Measurements from ENCODE around the gene TBL3. TPM values are rescaled to one million over a fixed set of nuclear protein-coding genes. Genes with fewer than 3 reads are reported as not detected.

The TBL3 gene
- polyA plus RNA-seq, 2 of the 4 experiments (the other 2 are of a cell fraction), result 21.9 to 42.8 TPM

DNA sequence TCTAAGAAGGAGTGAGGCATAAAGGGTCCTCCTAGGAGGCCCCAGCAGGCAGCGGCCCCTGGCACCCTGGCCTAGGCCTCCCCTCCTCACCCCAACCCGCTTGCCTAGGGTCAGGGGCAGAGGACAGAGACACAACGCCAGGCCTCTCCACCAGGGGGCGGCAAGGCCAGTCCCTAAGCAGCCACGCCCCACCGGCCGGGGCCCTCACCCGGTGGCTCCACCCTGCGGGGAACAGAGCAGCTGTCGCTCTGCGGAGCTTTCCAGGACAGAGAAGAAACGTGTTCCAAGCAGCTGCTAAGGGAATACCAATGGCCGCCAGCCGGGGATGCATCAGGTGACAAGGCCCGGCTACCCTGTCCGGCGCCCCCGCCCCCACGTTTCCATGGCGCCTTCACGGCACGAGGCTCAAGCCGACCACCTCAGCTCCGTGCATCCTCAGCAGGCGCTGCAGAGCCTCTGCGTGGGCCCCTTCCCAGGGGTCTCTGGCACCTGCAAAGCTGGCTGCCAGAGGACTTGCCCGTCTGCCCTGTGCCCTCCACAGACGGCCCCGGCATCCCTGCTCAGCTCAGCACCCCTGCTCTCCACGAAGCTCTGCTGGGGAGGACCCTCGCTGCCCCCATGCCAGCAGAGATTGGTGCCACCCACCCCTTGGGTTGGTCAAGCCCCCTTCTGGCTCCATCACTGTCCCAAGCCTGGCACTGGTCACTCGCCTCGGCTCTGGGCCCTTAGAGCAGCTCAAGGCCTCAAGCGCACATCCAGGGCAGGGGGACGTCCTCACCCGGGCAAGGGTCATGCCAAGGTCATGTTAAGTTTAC is 32.2 kb downstream of the TBL3 start:
- TF ChIP-seq FOXS1 (CRISPR knock-in tag; IDR thresholded peaks at IDR 0.05), result no peak
- peak; percentile 52 to 64 for TF ChIP-seq RAD21 (conservative IDR thresholded peaks at IDR 0.05 in 1 of 2, IDR thresholded peaks at IDR 0.05 in 1 of 2)
- TF ChIP-seq EHF (CRISPR knock-in tag; IDR thresholded peaks at IDR 0.05), result no peak
- TF ChIP-seq, protein P1, sequence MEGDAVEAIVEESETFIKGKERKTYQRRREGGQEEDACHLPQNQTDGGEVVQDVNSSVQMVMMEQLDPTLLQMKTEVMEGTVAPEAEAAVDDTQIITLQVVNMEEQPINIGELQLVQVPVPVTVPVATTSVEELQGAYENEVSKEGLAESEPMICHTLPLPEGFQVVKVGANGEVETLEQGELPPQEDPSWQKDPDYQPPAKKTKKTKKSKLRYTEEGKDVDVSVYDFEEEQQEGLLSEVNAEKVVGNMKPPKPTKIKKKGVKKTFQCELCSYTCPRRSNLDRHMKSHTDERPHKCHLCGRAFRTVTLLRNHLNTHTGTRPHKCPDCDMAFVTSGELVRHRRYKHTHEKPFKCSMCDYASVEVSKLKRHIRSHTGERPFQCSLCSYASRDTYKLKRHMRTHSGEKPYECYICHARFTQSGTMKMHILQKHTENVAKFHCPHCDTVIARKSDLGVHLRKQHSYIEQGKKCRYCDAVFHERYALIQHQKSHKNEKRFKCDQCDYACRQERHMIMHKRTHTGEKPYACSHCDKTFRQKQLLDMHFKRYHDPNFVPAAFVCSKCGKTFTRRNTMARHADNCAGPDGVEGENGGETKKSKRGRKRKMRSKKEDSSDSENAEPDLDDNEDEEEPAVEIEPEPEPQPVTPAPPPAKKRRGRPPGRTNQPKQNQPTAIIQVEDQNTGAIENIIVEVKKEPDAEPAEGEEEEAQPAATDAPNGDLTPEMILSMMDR (IDR thresholded peaks at IDR 0.05), result peak; percentile 87
- TF ChIP-seq SREBF2 (IDR thresholded peaks at IDR 0.05), result no peak
- peak in 1 of 2 experiments; percentile 47; a peak in 1 of 5 replicates for TF ChIP-seq JUN (IDR thresholded peaks at IDR 0.05)
- TF ChIP-seq, protein P2, sequence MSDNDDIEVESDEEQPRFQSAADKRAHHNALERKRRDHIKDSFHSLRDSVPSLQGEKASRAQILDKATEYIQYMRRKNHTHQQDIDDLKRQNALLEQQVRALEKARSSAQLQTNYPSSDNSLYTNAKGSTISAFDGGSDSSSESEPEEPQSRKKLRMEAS (IDR thresholded peaks at IDR 0.05), result peak; percentile 77
- no peak for TF ChIP-seq ZFP36 (IDR thresholded peaks at IDR 0.05; ENCODE audit: borderline replicate concordance, partially characterized antibody)
- TF ChIP-seq KDM1A (IDR thresholded peaks at IDR 0.05; ENCODE audit: low read depth), result no peak
- no peak for TF ChIP-seq RCOR1 (IDR thresholded peaks at IDR 0.05; ENCODE audit: low read depth, low read length)
- no peak for TF ChIP-seq MAFK (IDR thresholded peaks at IDR 0.05; ENCODE audit: partially characterized antibody)
- TF ChIP-seq, protein P3, sequence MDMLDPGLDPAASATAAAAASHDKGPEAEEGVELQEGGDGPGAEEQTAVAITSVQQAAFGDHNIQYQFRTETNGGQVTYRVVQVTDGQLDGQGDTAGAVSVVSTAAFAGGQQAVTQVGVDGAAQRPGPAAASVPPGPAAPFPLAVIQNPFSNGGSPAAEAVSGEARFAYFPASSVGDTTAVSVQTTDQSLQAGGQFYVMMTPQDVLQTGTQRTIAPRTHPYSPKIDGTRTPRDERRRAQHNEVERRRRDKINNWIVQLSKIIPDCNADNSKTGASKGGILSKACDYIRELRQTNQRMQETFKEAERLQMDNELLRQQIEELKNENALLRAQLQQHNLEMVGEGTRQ (IDR thresholded peaks at IDR 0.05), result peak; percentile 65
- peak; percentile 81 for TF ChIP-seq MYC (IDR thresholded peaks at IDR 0.05; ENCODE audit: borderline replicate concordance, low read length)
- no peak for TF ChIP-seq ZC3H11A (IDR thresholded peaks at IDR 0.05)
- TF ChIP-seq, protein P4, sequence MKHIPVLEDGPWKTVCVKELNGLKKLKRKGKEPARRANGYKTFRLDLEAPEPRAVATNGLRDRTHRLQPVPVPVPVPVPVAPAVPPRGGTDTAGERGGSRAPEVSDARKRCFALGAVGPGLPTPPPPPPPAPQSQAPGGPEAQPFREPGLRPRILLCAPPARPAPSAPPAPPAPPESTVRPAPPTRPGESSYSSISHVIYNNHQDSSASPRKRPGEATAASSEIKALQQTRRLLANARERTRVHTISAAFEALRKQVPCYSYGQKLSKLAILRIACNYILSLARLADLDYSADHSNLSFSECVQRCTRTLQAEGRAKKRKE (CRISPR knock-in tag; IDR thresholded peaks at IDR 0.05; ENCODE audit: low read depth), result 0 out of 2 replicates have a peak, but pooled peaks have one; percentile 39
- TF ChIP-seq, protein P5, sequence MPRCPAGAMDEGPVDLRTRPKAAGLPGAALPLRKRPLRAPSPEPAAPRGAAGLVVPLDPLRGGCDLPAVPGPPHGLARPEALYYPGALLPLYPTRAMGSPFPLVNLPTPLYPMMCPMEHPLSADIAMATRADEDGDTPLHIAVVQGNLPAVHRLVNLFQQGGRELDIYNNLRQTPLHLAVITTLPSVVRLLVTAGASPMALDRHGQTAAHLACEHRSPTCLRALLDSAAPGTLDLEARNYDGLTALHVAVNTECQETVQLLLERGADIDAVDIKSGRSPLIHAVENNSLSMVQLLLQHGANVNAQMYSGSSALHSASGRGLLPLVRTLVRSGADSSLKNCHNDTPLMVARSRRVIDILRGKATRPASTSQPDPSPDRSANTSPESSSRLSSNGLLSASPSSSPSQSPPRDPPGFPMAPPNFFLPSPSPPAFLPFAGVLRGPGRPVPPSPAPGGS (IDR thresholded peaks at IDR 0.05), result no peak
- TF ChIP-seq SMC3 (IDR thresholded peaks at IDR 0.05), result peak; percentile 80
- ATAC-seq (peak; percentile 77 to 90), FAIRE-seq (no peak), DNase-seq (ENCODE audit: low read depth in 1 of 2, low spot score in 1 of 2) (peak; percentile 87 to 95)
- peaks cover 49% of the 10 kb centered on the region for H3K4me1 ChIP-seq
- POLR2A ChIA-PET, result interaction anchor here (1.0 to 1.7 kb wide), 3 partner anchors 33 to 151 kb away, joined by 4 to 11 read pairs (median 11); partner anchors contain the start of genes RPS2, TBL3 and TRAF7
- CTCF ChIA-PET, result interaction anchor here (0.5 to 11.3 kb wide), 50 partner anchors 9 to 229 kb away, joined by 3 to 196 read pairs (median 6); partner anchors contain the start of genes GFER, NOXO1, NPW and NTHL1
- WGBS (ENCODE audit: missing lambda C conversion rate), result 30% methylated on average over 28 of the region's 36 CpGs
- H3K27ac ChIP-seq, result peak overlapping the region; percentile 56 to 71
- H3K4me3 ChIP-seq, result no peak overlapping the region
- H3K4me2 ChIP-seq, result peak overlapping the region; percentile 78
- H3K9me3 ChIP-seq, result no peaks in the 10 kb centered on the region

DNA sequence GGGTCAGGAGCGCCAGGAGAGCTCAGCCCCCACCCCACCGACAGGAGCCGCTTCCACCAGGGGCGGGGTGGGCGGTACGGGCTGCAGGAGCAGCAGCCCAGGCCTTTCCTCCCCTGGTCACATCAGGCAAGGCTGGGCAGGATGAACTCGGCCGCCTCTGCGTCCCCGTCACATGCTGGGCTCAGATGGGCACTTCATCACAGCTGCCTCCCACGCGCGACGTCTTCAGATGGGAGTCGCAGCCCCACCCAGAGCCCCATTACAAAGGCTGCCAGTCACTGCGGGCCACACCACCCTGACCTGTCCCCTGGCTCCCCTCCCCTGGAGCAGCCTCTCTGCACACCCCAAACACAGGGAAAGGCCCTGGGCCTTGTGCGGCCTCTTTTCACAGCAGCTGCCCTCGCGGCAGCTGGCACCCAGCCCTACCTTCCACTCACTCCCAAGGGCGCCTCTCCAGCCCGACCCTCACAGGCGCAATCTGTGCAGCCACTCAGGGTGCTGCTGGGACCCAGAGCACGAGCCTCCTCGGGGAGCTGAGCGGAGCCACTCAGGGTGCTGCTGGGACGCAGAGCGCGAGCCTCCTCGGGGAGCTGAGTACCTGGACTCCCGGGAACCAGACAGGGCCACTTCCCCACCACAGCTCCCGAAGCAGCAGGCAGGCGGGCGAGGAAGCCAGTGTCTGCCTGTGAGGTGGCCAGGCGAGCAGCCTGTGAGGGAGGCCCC is 33.1 kb downstream of the TBL3 start:
- no peak for ATAC-seq
- H3K4me1 ChIP-seq, result peaks cover 49% of the 10 kb centered on the region
- CTCF ChIA-PET, result interaction anchor here (0.9 to 11.3 kb wide), 29 partner anchors 8 to 228 kb away, joined by 3 to 196 read pairs (median 7); partner anchors contain the start of genes GFER, NOXO1, PKD1 and RAB26

More for the DNA sequence above, 33.1 kb downstream of the TBL3 start:
- peak overlapping the region; percentile 78; the same call in 1 of the 3 replicates for H3K4me2 ChIP-seq
- POLR2A ChIA-PET, result interaction anchor here (1.0 to 1.7 kb wide), 2 partner anchors 34 to 40 kb away, joined by 4 to 11 read pairs; partner anchors contain the start of genes RPS2 and TBL3
- 89% methylated on average over 30 of the region's 34 CpGs for WGBS (ENCODE audit: missing lambda C conversion rate)
- H3K27ac ChIP-seq, result peak overlapping the region in 1 of 2 experiments; percentile 71; a peak in 2 of 6 replicates
- H3K9me3 ChIP-seq, result no peaks in the 10 kb centered on the region
- no peak for DNase-seq (ENCODE audit: low read depth in 1 of 2, low spot score in 1 of 2)
- no peak overlapping the region for H3K4me3 ChIP-seq
- TF ChIP-seq CEBPB (IDR thresholded peaks at IDR 0.05) (no peak), ZC3H11A (IDR thresholded peaks at IDR 0.05) (no peak), HOXA7 (CRISPR knock-in tag; IDR thresholded peaks at IDR 0.05) (no peak), HDAC2 (IDR thresholded peaks at IDR 0.05) (no peak), FOXS1 (CRISPR knock-in tag; IDR thresholded peaks at IDR 0.05) (no peak), NR3C1 (IDR thresholded peaks at IDR 0.05) (no peak), ZFP36 (IDR thresholded peaks at IDR 0.05; ENCODE audit: borderline replicate concordance, partially characterized antibody) (no peak), CBX2 (IDR thresholded peaks at IDR 0.05; ENCODE audit: borderline replicate concordance, low read depth) (no peak), EP300 (IDR thresholded peaks at IDR 0.05) (no peak), RARB (CRISPR knock-in tag; IDR thresholded peaks at IDR 0.05) (no peak), BHLHE40 (IDR thresholded peaks at IDR 0.05; ENCODE audit: low read depth, low read length) (no peak), CBX8 (IDR thresholded peaks at IDR 0.05) (no peak), RAD21 (conservative IDR thresholded peaks at IDR 0.05 in 1 of 2, IDR thresholded peaks at IDR 0.05 in 1 of 2) (no peak)
- TF ChIP-seq, protein P3 (IDR thresholded peaks at IDR 0.05), result no peak
- TF ChIP-seq, protein P6, sequence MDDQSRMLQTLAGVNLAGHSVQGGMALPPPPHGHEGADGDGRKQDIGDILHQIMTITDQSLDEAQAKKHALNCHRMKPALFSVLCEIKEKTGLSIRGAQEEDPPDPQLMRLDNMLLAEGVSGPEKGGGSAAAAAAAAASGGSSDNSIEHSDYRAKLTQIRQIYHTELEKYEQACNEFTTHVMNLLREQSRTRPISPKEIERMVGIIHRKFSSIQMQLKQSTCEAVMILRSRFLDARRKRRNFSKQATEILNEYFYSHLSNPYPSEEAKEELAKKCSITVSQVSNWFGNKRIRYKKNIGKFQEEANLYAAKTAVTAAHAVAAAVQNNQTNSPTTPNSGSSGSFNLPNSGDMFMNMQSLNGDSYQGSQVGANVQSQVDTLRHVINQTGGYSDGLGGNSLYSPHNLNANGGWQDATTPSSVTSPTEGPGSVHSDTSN (IDR thresholded peaks at IDR 0.05), result no peak
- no peak for FAIRE-seq
